A673 (cell line): Measurements from ENCODE around the gene KCNJ11. TPM values are rescaled to one million over a fixed set of nuclear protein-coding genes. Genes with fewer than 3 reads are reported as not detected.

Source experiments
- BruUV-seq: library from RNA; stranded (reverse); fragments of 400-500 nt; replicated peaks from 2 replicates; lab custom pipeline; 2021; lab: Mats Ljungman, UMichigan
- CTCF ChIA-PET: fragments of 300-600 bp; sonication (Branson Sonifier 250); formaldehyde crosslinking; loops from one replicate; lab custom pipeline; 2022; ENCODE audit warnings: antibody characterized with exemption; lab: Charles Lee
- POLR2A ChIA-PET: fragments of 300-600 bp; sonication (Branson Sonifier 250); formaldehyde crosslinking; loops from one replicate; lab custom pipeline; 2022; ENCODE audit warnings: antibody characterized with exemption; ENCODE audit not compliant: low non-redundant PET; lab: Charles Lee
- DNase-seq: peaks from one replicate; pipeline ENCODE4 v3.0.0-alpha.2; 2015; ENCODE audit warnings: low spot score
- H3K27ac ChIP-seq: fragments of 200-600 bp; sonication (generic); 2 replicates; pipeline ENCODE4 v1.5.1; 2016; ENCODE audit warnings: mixed run types, low read depth, mild to moderate bottlenecking, mixed read lengths, antibody characterized with exemption, low read length; ENCODE audit not compliant: poor library complexity, severe bottlenecking
- H3K27me3 ChIP-seq: fragments of 200-600 bp; sonication (generic); replicated peaks from 2 replicates; pipeline ENCODE4 v1.6.1; 2017; ENCODE audit warnings: mixed run types, low read depth, mild to moderate bottlenecking, mixed read lengths, antibody characterized with exemption, low read length; ENCODE audit not compliant: insufficient read depth, poor library complexity
- H3K36me3 ChIP-seq: fragments of 200-600 bp; sonication (generic); 2 replicates; pipeline ENCODE4 v1.6.1; 2016; ENCODE audit warnings: mixed run types, mild to moderate bottlenecking, mixed read lengths, antibody characterized with exemption, low read length; ENCODE audit not compliant: insufficient read depth, poor library complexity, severe bottlenecking
- H3K4me1 ChIP-seq: fragments of 200-600 bp; sonication (generic); 2 replicates; pipeline ENCODE4 v1.6.1; 2017; ENCODE audit warnings: mixed run types, mild to moderate bottlenecking, mixed read lengths, antibody characterized with exemption, low read length; ENCODE audit not compliant: insufficient read depth, poor library complexity, severe bottlenecking
- H3K4me3 ChIP-seq: fragments of 200-600 bp; sonication (generic); 2 replicates; pipeline ENCODE4 v1.5.1; 2016; ENCODE audit warnings: low read depth, mixed run types, mild to moderate bottlenecking, mixed read lengths, low read length; ENCODE audit not compliant: poor library complexity, severe bottlenecking
- H3K9me3 ChIP-seq: fragments of 200-600 bp; sonication (generic); 2 replicates; pipeline ENCODE4 v1.6.1; 2016; ENCODE audit warnings: mixed run types, low read depth, mild to moderate bottlenecking, mixed read lengths, antibody characterized with exemption, low read length; ENCODE audit not compliant: poor library complexity, severe bottlenecking
- CTCF ChIP-seq: fragments of 300-800, 200-600 bp; sonication (generic); conservative IDR thresholded peaks from 2 replicates; pipeline ENCODE4 v1.5.1; 2017; ENCODE audit warnings: low read depth, mild to moderate bottlenecking, antibody characterized with exemption, low read length, moderate library complexity, mixed read lengths
- EZH2 ChIP-seq: fragments of 200-600 bp; sonication (generic); IDR thresholded peaks from 2 replicates; pipeline ENCODE4 v1.6.1; 2017; ENCODE audit warnings: borderline replicate concordance, low read depth, mild to moderate bottlenecking, mixed read lengths, antibody characterized with exemption, low read length; ENCODE audit not compliant: poor library complexity, severe bottlenecking
- intact Hi-C: fragments of 100-400 bp; cut with micrococcal nuclease; formaldehyde crosslinking; loops from one replicate; pipeline ENCODE4 v1.10.0; 2022; ENCODE audit not compliant: unreplicated experiment
- total RNA-seq: library from RNA; stranded (reverse); gene quantifications from 2 replicates; pipeline ENCODE4 v1.2.3, GENCODE V29; 2021

The KCNJ11 gene
- total RNA-seq, 1 experiment from 2014 or later, result 0.34 TPM

GRCh38 chr11:17432002-17432401, 43.5 kb upstream of the KCNJ11 start:
- H3K36me3 ChIP-seq, result no peaks in the 10 kb centered on the region
- intact Hi-C loops, result no loop called here
- no peaks in the 10 kb centered on the region for H3K9me3 ChIP-seq
- no peak overlapping the region for H3K4me3 ChIP-seq
- TF ChIP-seq EZH2, result no peak
- TF ChIP-seq CTCF, result no peak
- DNase-seq, result no peak
- H3K27me3 ChIP-seq, result no peaks in the 10 kb centered on the region
- H3K4me1 ChIP-seq, result no peaks in the 10 kb centered on the region
- CTCF ChIA-PET, result no interaction called here
- no peak overlapping the region for H3K27ac ChIP-seq
- POLR2A ChIA-PET, result no interaction called here
- BruUV-seq, result no TSS peak

- Histone ChIP-seq H3K4me1 (no peaks in the 10 kb centered on the region), H3K4me3 (no peak overlapping the region), H3K27ac (no peak overlapping the region), H3K9me3 (no peaks in the 10 kb centered on the region), H3K36me3 (no peaks in the 10 kb centered on the region), H3K27me3 (peaks cover 3% of the 10 kb centered on the region)
- TF ChIP-seq CTCF (no peak), EZH2 (no peak)
- CTCF ChIA-PET, result no interaction called here
- POLR2A ChIA-PET, result no interaction called here
- intact Hi-C loops, result no loop called here
- no TSS peak for BruUV-seq
- no peak for DNase-seq
Observed at GRCh38 chr11:17431139-17431538, 42.7 kb upstream of the KCNJ11 start.

GRCh38 chr11:17430616-17431015, 42.2 kb upstream of the KCNJ11 start:
- Histone ChIP-seq H3K36me3 (no peaks in the 10 kb centered on the region), H3K27ac (no peak overlapping the region), H3K4me1 (no peaks in the 10 kb centered on the region), H3K9me3 (no peaks in the 10 kb centered on the region), H3K4me3 (no peak overlapping the region), H3K27me3 (peaks cover 3% of the 10 kb centered on the region)
- DNase-seq, result no peak
- ChIA-PET POLR2A (no interaction called here), CTCF (no interaction called here)
- TF ChIP-seq EZH2 (no peak), CTCF (no peak)
- BruUV-seq, result no TSS peak
- intact Hi-C loops, result no loop called here
